HG02943 (cell line): ENCODE measurements around the gene BPIFB6.

Source experiments
- ATAC-seq: cut with Tn5 transposase; IDR thresholded peaks from one replicate; pipeline ENCODE4 v1.9.1; 2021; ENCODE audit warnings: mild to moderate bottlenecking, low read depth, moderate library complexity; ENCODE audit not compliant: unreplicated experiment

Gene BPIFB6

DNA sequence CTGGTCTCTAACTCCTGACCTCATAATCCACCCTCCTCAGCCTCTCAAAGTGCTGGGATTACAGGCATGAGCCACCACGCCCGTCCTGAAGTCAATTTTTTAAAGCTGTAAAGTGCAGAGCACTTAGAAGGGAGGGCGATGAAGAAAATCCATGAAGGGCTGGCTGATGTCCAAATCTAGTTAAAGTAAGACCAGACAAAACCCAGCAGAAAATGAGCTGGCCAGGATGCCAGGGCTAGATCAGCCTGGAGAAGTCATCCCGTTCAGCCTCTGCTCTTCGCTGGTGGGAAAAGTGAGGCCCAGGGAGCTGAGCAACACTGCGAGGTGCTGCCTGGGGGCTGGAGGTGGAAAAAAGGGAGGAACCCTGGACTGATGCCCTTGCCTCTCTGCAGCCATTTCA, 51.1 kb downstream of the BPIFB6 start:
- ATAC-seq = no peak

DNA sequence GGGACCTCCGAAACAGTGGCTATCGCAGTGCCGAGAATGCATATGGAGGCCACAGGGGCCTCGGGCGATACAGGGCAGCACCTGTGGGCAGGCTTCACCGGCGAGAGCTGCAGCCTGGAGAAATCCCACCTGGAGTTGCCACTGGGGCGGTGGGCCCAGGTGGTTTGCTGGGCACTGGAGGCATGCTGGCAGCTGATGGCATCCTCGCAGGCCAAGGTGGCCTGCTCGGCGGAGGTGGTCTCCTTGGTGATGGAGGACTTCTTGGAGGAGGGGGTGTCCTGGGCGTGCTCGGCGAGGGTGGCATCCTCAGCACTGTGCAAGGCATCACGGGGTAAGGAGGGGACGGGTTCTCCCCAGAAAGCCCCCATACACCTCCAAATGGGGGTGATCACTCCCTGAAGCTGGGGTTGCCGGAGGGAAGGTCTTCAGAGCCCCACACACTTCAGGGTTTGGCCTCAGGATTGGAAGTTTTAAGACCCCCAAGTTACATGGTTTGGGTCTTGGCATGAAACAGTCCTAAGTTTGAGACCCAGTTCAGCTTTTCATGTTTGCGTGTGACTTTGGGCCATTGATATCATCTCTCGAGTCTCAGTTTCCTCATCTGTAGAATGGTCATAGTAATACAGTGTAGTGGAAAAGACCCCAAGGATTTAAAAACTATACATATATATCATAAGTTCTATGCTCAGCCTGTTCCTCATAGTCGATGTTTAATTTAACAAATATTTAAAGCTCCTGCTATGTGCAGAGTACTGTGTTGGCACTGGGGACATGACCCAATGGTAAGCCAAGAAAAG, 52.3 kb downstream of the BPIFB6 start:
- ATAC-seq = no peak

DNA sequence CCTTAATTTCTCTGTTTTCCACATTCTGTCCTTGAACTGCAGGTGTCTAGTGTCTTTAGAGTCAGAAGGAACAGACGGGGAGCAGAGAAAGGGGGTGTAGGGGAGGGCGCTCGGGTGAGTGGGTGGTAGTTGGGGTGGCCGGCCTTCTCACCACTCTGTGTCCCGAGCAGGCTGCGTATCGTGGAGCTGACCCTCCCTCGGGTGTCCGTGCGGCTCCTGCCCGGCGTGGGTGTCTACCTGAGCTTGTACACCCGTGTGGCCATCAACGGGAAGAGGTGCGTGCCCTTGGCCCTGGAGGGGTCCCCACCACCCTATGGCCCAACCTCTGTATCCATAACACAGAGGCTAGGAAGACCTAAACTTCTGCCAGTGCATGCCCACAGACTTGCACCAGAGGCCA, 53.3 kb downstream of the BPIFB6 start:
- no peak for ATAC-seq

DNA sequence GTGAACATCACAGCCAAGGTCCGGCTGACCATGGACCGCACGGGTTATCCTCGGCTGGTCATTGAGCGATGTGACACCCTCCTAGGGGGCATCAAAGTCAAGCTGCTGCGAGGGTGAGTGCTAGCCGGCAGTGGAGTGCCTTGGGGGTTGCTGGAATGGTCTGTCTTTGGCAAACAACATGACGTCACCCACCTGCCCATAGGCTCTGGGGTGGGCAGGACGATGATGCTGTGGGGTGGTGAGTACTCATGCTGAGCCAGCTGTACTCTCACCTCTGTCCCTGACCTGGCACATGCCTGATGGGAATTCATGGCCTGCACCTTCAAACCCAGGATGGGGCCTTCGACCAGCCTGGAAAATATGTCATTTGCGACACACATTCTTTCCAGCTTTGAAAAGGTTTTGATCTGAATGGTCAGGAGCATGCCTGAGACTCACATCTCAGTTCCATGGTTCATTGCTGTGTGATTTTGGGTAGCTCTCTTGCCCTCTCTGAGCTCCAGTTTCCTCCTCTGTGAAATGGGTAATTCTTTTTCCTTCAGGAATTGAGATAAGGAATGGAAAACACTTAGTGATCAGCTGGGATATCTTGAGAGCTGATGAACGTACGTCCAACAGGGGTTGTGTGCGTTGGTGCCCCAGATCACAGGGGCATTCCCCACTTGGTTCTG, 54.7 kb downstream of the BPIFB6 start:
- no peak for ATAC-seq

DNA sequence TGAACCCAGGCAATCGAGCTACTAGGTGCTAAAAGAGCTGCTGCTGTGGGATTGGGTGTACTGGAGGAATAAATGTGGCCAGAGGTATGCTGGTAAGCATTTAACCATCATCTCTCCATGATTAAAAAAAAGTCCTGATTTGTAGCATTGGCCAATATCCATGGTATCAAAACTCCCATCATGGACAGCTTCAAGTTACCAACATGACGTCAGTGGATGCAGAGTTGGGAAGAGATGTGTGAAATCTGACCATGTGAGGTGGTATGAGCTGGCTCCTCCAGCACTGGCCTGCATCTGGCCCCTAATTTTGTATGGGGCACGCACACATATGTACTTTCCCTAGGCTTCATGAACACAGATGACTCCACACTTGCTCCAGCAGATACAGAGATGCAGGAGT, 59.7 kb downstream of the BPIFB6 start:
- ATAC-seq = no peak

DNA sequence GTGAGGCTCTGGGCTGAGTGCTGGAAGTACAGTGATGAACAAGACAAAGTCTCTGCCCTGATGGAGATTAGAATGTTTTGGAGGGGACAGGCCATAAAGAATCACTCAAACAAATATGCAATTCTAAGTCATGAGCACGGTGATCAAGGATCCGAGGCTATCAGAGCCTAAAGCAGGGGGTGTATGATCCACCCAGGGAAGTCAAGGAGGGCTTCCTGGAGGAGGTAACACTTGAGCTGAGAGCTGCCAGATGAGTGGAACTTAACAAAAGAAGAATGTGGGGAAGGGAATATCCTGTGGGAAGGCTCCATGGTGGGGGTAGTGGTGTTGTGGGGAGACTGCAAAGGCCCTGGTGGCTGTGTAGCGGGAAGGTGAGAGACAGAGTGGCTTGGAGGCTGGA, 60.2 kb downstream of the BPIFB6 start:
- ATAC-seq = no peak

DNA sequence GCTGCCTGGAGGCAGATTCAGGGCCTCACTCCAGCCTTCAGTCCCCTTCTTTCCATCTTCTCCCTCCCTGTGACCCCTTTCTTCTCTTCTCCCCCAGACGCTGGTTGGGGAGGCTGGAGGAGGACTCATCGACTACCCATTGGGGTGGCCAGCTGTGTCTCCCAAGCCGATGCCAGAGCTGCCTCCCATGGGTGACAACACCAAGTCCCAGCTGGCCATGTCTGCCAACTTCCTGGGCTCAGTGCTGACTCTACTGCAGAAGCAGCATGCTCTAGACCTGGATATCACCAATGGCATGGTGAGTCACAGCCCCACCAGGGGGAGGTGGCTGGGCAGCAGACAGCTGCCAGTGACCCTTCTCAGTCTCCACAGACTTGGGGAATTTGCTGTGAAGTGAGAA, 60.9 kb downstream of the BPIFB6 start:
- ATAC-seq = no peak

DNA sequence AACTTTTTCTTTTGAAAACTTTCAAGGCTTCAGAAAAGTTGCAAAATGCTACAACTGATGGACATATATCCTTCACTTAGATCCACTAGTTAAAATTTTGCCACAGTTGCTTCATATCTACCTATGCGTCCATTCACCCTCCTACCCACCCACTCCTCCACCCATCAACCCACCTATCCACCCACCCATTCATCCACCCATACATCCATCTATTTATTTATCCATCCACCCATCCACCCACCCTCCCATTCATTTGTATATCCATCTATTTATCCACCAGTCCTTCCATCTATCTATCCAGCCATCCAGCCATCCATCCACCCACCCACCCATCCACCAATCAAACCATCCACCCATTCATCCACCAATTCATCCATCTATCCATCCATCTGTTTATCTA, 61.6 kb downstream of the BPIFB6 start:
- ATAC-seq = no peak

DNA sequence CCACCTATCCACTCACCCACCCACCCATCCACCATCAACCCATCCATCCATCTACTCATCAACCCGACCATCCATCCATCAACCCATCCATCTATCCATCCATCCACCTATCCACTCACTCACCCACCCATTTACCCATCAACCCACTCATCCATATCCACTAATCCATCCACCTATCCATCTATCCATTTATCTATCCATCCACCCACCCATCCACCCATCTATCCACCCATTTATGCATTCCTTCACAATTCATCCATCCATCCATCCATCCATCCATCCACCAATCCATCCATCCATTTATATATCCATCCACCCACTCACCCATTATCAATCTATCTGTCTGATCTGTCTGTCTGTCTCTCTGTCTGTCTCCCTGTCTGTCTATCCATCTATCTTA, 62.1 kb downstream of the BPIFB6 start:
- ATAC-seq = no peak
